Adrenal gland (tissue), 12 donors: ENCODE measurements around the gene CDKN3. TPM values are rescaled to one million over a fixed set of nuclear protein-coding genes. Genes with fewer than 3 reads are reported as not detected.
"Not testable (repeated sequence)": the region's sequence is repeated elsewhere in the genome, so short reads cannot be mapped to it uniquely, and the experiment has no call there.

Source experiments
- DNase-seq, 7 donors: peaks; one replicate each; pipeline ENCODE4 v3.0.0-alpha.2; 2019 to 2020
- H3K27ac ChIP-seq, 5 donors: fragments of 200-600 bp; sonication (generic) in 4 of 5; 1 replicate in 3 of 5; 2 replicates in 2 of 5; pipeline versions ENCODE4 v1.5.1 to v1.8.0; 2016 to 2020; ENCODE audit warnings: mild to moderate bottlenecking in 1 of 5
- H3K27me3 ChIP-seq: fragments of 200-600 bp; 2 replicates; pipeline ENCODE4 v1.8.0; 2021
- H3K36me3 ChIP-seq, 2 donors: fragments of 200-600 bp; replicated peaks in 1 of 2; 1 replicate in 1 of 2; 2 replicates in 1 of 2; pipeline versions ENCODE4 v1.5.1 to v1.8.0; 2018 to 2022
- H3K4me1 ChIP-seq, 2 donors: fragments of 200-600 bp; replicated peaks in 1 of 2; 1 replicate in 1 of 2; 2 replicates in 1 of 2; pipeline versions ENCODE4 v1.5.1 to v1.8.0; 2018 to 2021
- H3K4me3 ChIP-seq, 4 donors: fragments of 200-600 bp; sonication (generic) in 3 of 4; one replicate each; pipeline ENCODE4 v1.5.1; 2016 to 2018
- H3K9me3 ChIP-seq, 3 donors: fragments of 200-600 bp; sonication (generic) in 1 of 3; replicated peaks in 1 of 3; 1 replicate in 2 of 3; 2 replicates in 1 of 3; pipeline versions ENCODE4 v1.5.1 to v1.8.0; 2016 to 2021
- POLR2A ChIP-seq, 2 donors: fragments of 450-650 bp; IDR thresholded peaks; one replicate each; pipeline ENCODE4 v1.6.1; 2017; ENCODE audit warnings: antibody characterized with exemption in 2 of 2, mild to moderate bottlenecking in 2 of 2, moderate library complexity in 1 of 2
- WGBS, 4 donors: extraction: QIAGEN DNeasy Blood & Tissue Kit in 2 of 4; methylation state at CpG; one replicate each; pipeline versions ENCODE4 v1.1.5 to v1.1.7; 2013 to 2017; 5-methylcytosine and 5-hydroxymethylcytosine counted together
- intact Hi-C, 2 donors: fragments of 100-400 bp; cut with DNase I; formaldehyde crosslinking; loops; one replicate each; pipeline versions ENCODE4 v1.14.1 to v1.15.0; 2022 to 2023
- polyA plus RNA-seq, 3 donors: library from polyadenylated mRNA; stranded (reverse); fragments of 200-250 nt in 2 of 3; fragments of 350-450 nt in 1 of 3; fragmentation: Illumina TruSeq in 1 of 3; extraction: RNeasy Lipid Tissue Mini Kit (QIAGEN cat#74804) in 1 of 3; gene quantifications; one replicate each; pipeline ENCODE4 v1.2.3, GENCODE V29; 2013 to 2014
- total RNA-seq, 9 donors: library from RNA; depleted of rRNA in 4 of 9; stranded (reverse); fragments of >200 nt in 4 of 9; fragments of 120-200 nt in 1 of 9; fragmentation: NEBNext Ultra II Directional in 1 of 9; extraction: Animal tissue kit (Norgen Biotek cat#: 25700) in 1 of 9; gene quantifications; one replicate each; pipeline versions ENCODE4 v1.1.0 to v1.2.4, GENCODE V29; 2013 to 2023
- TF ChIP-seq, protein P1 (sequence below), 6 experiments: fragments of 450-650 bp in 4 of 6; fragments of 200-600 bp in 2 of 6; sonication (generic) in 1 of 6; IDR thresholded peaks; 1 replicate in 5 of 6; 2 replicates in 1 of 6; pipeline versions ENCODE4 v1.5.1 to v1.8.0; 2016 to 2021; ENCODE audit warnings: antibody characterized with exemption in 6 of 6, mild to moderate bottlenecking in 2 of 6, moderate library complexity in 1 of 6
- donor health status: healthy with polysubstance abuse.
- donor health status: Bipolar disorder and iron deficiency.
- donor health status: DM: yes; HTN: yes; CAD: no.
- donor health status: DM: no; HTN: no; CAD: no.
- donor health status: DM: no; HTN: no; CAD: no.
- donor health status: DM: yes; HTN: yes; CAD: no.

The CDKN3 gene
- total and polyA plus RNA-seq, 12 donors, result 0.46 to 16.4 (median 2.1) TPM; not detected in 1

DNA sequence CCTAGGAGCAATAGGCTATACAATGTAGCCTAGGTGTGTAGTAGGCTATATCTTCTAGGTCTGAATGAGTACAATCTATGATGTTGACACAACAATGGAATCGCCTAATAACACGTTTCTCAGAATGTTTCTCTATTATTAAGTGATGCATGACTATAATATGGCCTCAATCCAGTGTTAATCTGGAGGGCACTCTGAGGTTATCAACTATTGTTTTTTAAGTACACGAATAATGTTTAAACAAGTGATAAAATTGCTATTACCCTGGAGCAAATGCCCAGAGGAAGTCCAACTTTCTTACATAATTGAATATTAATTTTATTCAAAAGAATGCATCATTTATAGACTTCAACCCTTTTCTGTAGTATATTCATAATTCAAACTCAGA lies 60.8 kb downstream of the CDKN3 start:
- intact Hi-C loops, result no loop called here
- Histone ChIP-seq H3K9me3 (no peaks in the 10 kb centered on the region), H3K4me1 (no peaks in the 10 kb centered on the region), H3K27ac (no peak overlapping the region), H3K4me3 (no peak overlapping the region), H3K27me3 (no peaks in the 10 kb centered on the region), H3K36me3 (no peaks in the 10 kb centered on the region)
- 39 to 48% (median 44%) methylated on average over 3 of the region's 3 CpGs for WGBS, 4 donors
- DNase-seq, result no peak
- TF ChIP-seq, protein P1, sequence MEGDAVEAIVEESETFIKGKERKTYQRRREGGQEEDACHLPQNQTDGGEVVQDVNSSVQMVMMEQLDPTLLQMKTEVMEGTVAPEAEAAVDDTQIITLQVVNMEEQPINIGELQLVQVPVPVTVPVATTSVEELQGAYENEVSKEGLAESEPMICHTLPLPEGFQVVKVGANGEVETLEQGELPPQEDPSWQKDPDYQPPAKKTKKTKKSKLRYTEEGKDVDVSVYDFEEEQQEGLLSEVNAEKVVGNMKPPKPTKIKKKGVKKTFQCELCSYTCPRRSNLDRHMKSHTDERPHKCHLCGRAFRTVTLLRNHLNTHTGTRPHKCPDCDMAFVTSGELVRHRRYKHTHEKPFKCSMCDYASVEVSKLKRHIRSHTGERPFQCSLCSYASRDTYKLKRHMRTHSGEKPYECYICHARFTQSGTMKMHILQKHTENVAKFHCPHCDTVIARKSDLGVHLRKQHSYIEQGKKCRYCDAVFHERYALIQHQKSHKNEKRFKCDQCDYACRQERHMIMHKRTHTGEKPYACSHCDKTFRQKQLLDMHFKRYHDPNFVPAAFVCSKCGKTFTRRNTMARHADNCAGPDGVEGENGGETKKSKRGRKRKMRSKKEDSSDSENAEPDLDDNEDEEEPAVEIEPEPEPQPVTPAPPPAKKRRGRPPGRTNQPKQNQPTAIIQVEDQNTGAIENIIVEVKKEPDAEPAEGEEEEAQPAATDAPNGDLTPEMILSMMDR (IDR thresholded peaks at IDR 0.05), result no peak
- no peak for TF ChIP-seq POLR2A (IDR thresholded peaks at IDR 0.05)

DNA sequence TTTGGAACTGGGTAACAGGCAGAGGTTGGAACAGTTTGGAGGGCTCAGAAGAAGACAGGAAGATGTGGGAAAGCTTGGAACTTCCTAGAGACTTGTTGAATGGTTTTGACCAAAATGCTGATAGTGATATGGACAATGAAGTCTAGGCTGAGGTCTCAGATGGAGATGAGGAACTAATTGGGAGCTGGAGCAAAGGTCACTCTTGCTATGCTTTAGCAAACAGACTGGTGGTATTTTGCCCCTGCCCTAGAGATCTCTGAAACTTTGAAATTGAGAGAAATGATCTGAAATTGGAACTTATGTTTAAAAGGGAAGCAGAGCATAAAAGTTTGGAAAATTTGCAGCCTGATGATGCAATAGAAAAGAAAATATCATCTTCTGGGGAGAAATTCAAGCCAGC lies 61.7 kb downstream of the CDKN3 start:
- H3K27me3 ChIP-seq, DNase-seq, H3K9me3 ChIP-seq, H3K4me3 ChIP-seq, H3K36me3 ChIP-seq, intact Hi-C loops, H3K27ac ChIP-seq, H3K4me1 ChIP-seq: not testable (repeated sequence)

DNA sequence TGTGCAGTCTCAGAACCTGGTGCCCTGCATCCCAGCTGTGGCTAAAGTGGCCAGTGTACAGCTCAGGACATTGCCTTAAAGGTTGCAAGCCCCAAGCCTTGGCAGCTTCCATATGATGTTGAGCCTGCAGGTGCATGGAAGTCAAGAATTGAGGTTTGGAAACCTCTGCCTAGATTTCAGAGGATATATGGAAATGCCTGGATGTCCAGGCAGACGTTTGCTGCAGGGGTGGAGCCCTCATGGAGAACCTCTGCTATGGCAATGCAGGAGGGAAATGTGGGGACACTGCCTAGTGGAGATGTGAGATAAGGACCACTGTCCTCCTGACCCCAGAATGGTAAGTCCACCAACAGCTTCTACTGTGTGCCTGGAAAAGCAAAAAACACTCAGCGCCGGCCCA lies 62.3 kb downstream of the CDKN3 start:
- 86 to 93% (median 91%) methylated on average over 3 of the region's 3 CpGs for WGBS, 4 donors
- Histone ChIP-seq H3K27me3 (no peaks in the 10 kb centered on the region), H3K9me3 (no peaks in the 10 kb centered on the region), H3K4me1 (no peaks in the 10 kb centered on the region), H3K4me3 (no peak overlapping the region), H3K36me3 (no peaks in the 10 kb centered on the region), H3K27ac (no peak overlapping the region)
- TF ChIP-seq, protein P1 (IDR thresholded peaks at IDR 0.05), result no peak
- TF ChIP-seq POLR2A (IDR thresholded peaks at IDR 0.05), result no peak
- no peak for DNase-seq
- intact Hi-C loops, result no loop called here

DNA sequence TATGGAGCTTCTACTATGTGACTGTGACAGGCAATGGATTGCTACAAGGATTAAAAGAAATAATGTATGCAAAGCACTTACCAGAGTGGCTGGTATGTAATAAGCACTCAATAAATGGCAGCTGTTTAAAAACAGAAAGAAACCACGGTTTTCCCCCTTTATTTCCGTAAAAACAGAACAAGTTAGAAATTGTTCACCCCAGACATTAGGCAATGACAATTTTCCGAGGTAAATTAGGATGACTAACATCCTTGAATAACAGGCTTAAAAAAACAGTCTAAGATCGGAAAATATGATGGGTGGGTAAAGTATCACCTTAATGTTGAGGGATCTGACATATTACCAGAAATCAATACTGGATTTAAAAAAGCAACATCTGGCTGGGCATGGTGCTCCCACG lies 65.2 kb downstream of the CDKN3 start:
- DNase-seq, result no peak
- Histone ChIP-seq H3K36me3 (no peaks in the 10 kb centered on the region), H3K27me3 (no peaks in the 10 kb centered on the region), H3K4me3 (no peak overlapping the region), H3K27ac (no peak overlapping the region), H3K9me3 (no peaks in the 10 kb centered on the region), H3K4me1 (no peaks in the 10 kb centered on the region)
- TF ChIP-seq POLR2A (IDR thresholded peaks at IDR 0.05), result no peak
- TF ChIP-seq, protein P1 (IDR thresholded peaks at IDR 0.05), result no peak
- intact Hi-C loops, result no loop called here
- 53 to 63% (median 60%) methylated on average over 5 of the region's 5 CpGs for WGBS, 4 donors

DNA sequence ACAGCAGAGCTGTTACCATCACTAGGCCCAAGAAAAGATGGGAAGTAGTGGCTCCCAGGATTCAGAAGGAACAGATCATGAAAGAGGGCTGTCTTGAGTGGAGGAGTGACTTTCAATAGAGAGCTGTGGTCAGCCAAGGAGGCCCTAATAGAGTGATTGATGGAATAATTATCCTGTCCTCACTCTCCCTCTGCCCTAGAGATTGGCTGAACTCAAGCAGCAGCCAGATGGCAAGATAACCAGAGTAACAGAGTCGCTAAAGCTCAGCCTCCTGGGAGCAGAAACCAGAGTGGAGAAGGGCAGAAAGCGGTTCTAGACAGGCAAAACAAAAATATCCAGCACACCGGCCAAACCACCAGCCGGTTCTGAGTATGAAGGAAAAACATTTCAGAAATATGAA lies 68.8 kb downstream of the CDKN3 start:
- DNase-seq, result no peak
- H3K27ac ChIP-seq, result no peak overlapping the region
- 67 to 75% (median 71%) methylated on average over 4 of the region's 4 CpGs for WGBS, 4 donors
- no peaks in the 10 kb centered on the region for H3K27me3 ChIP-seq
- no peaks in the 10 kb centered on the region for H3K36me3 ChIP-seq
- TF ChIP-seq, protein P1 (IDR thresholded peaks at IDR 0.05), result no peak
- TF ChIP-seq POLR2A (IDR thresholded peaks at IDR 0.05), result no peak
- H3K9me3 ChIP-seq, result no peaks in the 10 kb centered on the region
- intact Hi-C loops, result no loop called here
- H3K4me1 ChIP-seq, result no peaks in the 10 kb centered on the region
- H3K4me3 ChIP-seq, result no peak overlapping the region
